ENCODE measurements around the gene VSNL1. TPM values are rescaled to one million over a fixed set of nuclear protein-coding genes. Genes with fewer than 3 reads are reported as not detected.

The VSNL1 gene
- total and polyA plus RNA-seq, 2 donors (not counting 1 experiment from before 2014, with no cell fraction given) = not detected

DNA sequence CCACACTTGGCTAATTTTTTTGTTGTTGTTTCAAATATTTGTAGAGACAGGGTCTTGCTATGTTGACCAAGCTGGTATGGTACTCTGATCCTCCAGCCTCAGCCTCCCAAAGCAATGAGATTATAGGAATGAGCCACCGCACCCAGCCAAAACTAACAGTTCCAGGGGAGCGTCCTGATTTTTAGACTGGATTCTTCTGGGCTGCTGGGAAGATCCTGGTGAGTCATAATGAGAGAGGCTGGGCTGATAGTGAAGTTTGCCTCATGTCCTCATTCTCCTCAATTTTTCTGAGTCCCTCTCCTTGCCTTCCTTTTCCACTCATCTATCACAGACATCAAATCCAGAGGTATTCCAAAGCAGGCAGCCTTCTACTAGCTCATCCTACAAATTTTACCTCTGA, 81.3 kb downstream of the VSNL1 start:
- Histone ChIP-seq H2AFZ (ENCODE audit: insufficient read depth, low read depth, low read length, poor library complexity, severe bottlenecking) (no peak overlapping the region), H3K4me2 (replicated peaks; ENCODE audit: low read depth, low read length, poor library complexity, severe bottlenecking) (no peak overlapping the region), H3K9ac (ENCODE audit: low read length) (no peak overlapping the region), H3K4me1 (ENCODE audit: control insufficient read depth in 2 of 2, insufficient read depth in 2 of 2, low read length in 2 of 2) (no peaks in the 10 kb centered on the region), H3K27ac (ENCODE audit: low read length in 2 of 2) (no peak overlapping the region), H3K36me3 (replicated peaks in 1 of 2; ENCODE audit: control extremely low read depth in 1 of 2, control insufficient read depth in 1 of 2, extremely low read depth in 1 of 2, insufficient read depth in 2 of 2, low read length in 1 of 2) (no peaks in the 10 kb centered on the region), H3K9me3 (ENCODE audit: control extremely low read depth in 1 of 3, control insufficient read depth in 2 of 3, insufficient read depth in 1 of 3, low read length in 2 of 3) (no peaks in the 10 kb centered on the region), H4K20me1 (ENCODE audit: control insufficient read depth, insufficient read depth, low read length, poor library complexity, severe bottlenecking) (no peaks in the 10 kb centered on the region), H3K79me2 (ENCODE audit: control insufficient read depth, insufficient read depth, low read length) (no peaks in the 10 kb centered on the region), H3K4me3 (ENCODE audit: control extremely low read depth in 1 of 5, extremely low read depth in 1 of 5, insufficient read depth in 1 of 5, low read depth in 2 of 5, low read length in 4 of 5) (no peak overlapping the region), H3K27me3 (replicated peaks in 1 of 4; ENCODE audit: control extremely low read depth in 1 of 4, control insufficient read depth in 3 of 4, insufficient read depth in 4 of 4, low read length in 3 of 4) (peaks cover 0 to 6% (median 0%) of the 10 kb centered on the region in 4 experiments)
- intact Hi-C loops (cut with micrococcal nuclease) = no loop called here
- peaks cover 40% of the 10 kb centered on the region for H3K27me3 Mint-ChIP-seq
- no peaks in the 10 kb centered on the region for H3K4me1 Mint-ChIP-seq
- 92% methylated on average over 2 of the region's 2 CpGs for WGBS (ENCODE audit: insufficient coverage)
- POLR2A ChIA-PET = no interaction called here
- no peak for TF ChIP-seq EZH2 (IDR thresholded peaks at IDR 0.05; ENCODE audit: borderline replicate concordance, insufficient read depth, low read depth, low read length, poor library complexity, severe bottlenecking)
- TF ChIP-seq, protein P1, sequence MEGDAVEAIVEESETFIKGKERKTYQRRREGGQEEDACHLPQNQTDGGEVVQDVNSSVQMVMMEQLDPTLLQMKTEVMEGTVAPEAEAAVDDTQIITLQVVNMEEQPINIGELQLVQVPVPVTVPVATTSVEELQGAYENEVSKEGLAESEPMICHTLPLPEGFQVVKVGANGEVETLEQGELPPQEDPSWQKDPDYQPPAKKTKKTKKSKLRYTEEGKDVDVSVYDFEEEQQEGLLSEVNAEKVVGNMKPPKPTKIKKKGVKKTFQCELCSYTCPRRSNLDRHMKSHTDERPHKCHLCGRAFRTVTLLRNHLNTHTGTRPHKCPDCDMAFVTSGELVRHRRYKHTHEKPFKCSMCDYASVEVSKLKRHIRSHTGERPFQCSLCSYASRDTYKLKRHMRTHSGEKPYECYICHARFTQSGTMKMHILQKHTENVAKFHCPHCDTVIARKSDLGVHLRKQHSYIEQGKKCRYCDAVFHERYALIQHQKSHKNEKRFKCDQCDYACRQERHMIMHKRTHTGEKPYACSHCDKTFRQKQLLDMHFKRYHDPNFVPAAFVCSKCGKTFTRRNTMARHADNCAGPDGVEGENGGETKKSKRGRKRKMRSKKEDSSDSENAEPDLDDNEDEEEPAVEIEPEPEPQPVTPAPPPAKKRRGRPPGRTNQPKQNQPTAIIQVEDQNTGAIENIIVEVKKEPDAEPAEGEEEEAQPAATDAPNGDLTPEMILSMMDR (IDR thresholded peaks at IDR 0.05) = no peak
- no peak overlapping the region for H3K4me3 Mint-ChIP-seq
- CTCF ChIA-PET = no interaction called here
- H3K9me3 Mint-ChIP-seq (ENCODE audit: insufficient read depth) = no peaks in the 10 kb centered on the region
- no peak overlapping the region for H3K27ac Mint-ChIP-seq
- ATAC-seq (ENCODE audit: low read depth) = no peak
- no peak for DNase-seq

DNA sequence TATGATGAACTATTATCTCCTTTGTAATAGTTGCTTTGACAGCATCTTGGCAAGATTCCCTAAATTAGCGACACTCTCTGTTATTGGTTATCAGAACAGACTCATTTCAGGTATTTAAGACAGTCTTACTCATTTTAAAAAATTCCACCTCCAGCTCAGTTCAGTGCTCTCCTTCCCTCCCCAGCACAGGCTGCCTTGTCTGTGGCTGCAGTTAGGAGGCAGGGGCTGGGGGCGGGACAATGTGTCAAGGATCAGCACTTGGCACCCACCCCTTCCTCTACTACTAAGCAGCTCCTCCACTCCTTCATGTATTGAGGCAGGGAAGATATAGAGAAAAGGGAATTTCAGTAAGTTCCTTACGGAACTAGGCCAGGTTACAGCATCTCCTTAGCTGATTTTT, 85.0 kb downstream of the VSNL1 start:
- Histone ChIP-seq H4K20me1 (ENCODE audit: control insufficient read depth, insufficient read depth, low read length, poor library complexity, severe bottlenecking) (no peaks in the 10 kb centered on the region), H3K27ac (ENCODE audit: low read length in 2 of 2) (no peak overlapping the region), H3K4me2 (replicated peaks; ENCODE audit: low read depth, low read length, poor library complexity, severe bottlenecking) (no peak overlapping the region), H3K9ac (ENCODE audit: low read length) (no peak overlapping the region), H3K9me3 (ENCODE audit: control extremely low read depth in 1 of 3, control insufficient read depth in 2 of 3, insufficient read depth in 1 of 3, low read length in 2 of 3) (peaks cover 0 to 6% (median 0%) of the 10 kb centered on the region in 3 donors), H3K36me3 (replicated peaks in 1 of 2; ENCODE audit: control extremely low read depth in 1 of 2, control insufficient read depth in 1 of 2, extremely low read depth in 1 of 2, insufficient read depth in 2 of 2, low read length in 1 of 2) (no peaks in the 10 kb centered on the region), H3K4me3 (ENCODE audit: control extremely low read depth in 1 of 5, extremely low read depth in 1 of 5, insufficient read depth in 1 of 5, low read depth in 2 of 5, low read length in 4 of 5) (no peak overlapping the region), H2AFZ (ENCODE audit: insufficient read depth, low read depth, low read length, poor library complexity, severe bottlenecking) (no peak overlapping the region), H3K4me1 (ENCODE audit: control insufficient read depth in 2 of 2, insufficient read depth in 2 of 2, low read length in 2 of 2) (no peaks in the 10 kb centered on the region), H3K79me2 (ENCODE audit: control insufficient read depth, insufficient read depth, low read length) (no peaks in the 10 kb centered on the region), H3K27me3 (replicated peaks in 1 of 4; ENCODE audit: control extremely low read depth in 1 of 4, control insufficient read depth in 3 of 4, insufficient read depth in 4 of 4, low read length in 3 of 4) (peaks cover 0 to 6% (median 0%) of the 10 kb centered on the region in 4 experiments)
- Mint-ChIP-seq H3K27me3 (peaks cover 17% of the 10 kb centered on the region), H3K27ac (no peak overlapping the region), H3K4me1 (no peaks in the 10 kb centered on the region), H3K4me3 (no peak overlapping the region), H3K9me3 (ENCODE audit: insufficient read depth) (no peaks in the 10 kb centered on the region)
- ATAC-seq (ENCODE audit: low read depth) = no peak
- no peak for DNase-seq
- POLR2A ChIA-PET = no interaction called here
- intact Hi-C loops (cut with micrococcal nuclease) = no loop called here
- TF ChIP-seq EZH2 (IDR thresholded peaks at IDR 0.05; ENCODE audit: borderline replicate concordance, insufficient read depth, low read depth, low read length, poor library complexity, severe bottlenecking) = no peak
- TF ChIP-seq, protein P1 (IDR thresholded peaks at IDR 0.05) = no peak
- WGBS (ENCODE audit: insufficient coverage) = no CpG with 5 or more reads among the region's 3 CpGs
- CTCF ChIA-PET = no interaction called here

Measured in B cell (primary cell).